GM12878 (cell line): ENCODE results near the gene UFM1. TPM values are rescaled to one million over a fixed set of nuclear protein-coding genes. Genes with fewer than 3 reads are reported as not detected.

Experiments used
- ATAC-seq: fragments of 200-7000 bp; cut with Tn5 transposase; 3 replicates; pipeline ENCODE4 v1.9.1; 2020; ENCODE audit warnings: mild to moderate bottlenecking, moderate library complexity
- BruUV-seq: library from RNA; stranded (reverse); fragments of 400-500 nt; replicated peaks from 2 replicates; lab custom pipeline; 2021; lab: Mats Ljungman, UMichigan
- CTCF ChIA-PET: fragments of 300-600 bp; sonication (Branson Sonifier 250); formaldehyde crosslinking; extraction: SDS; loops from one replicate; lab custom pipeline; 2021; ENCODE audit warnings: inconsistent platforms; lab: Yijun Ruan, JAX
- POLR2A ChIA-PET: fragments of 350-600 bp; formaldehyde crosslinking; extraction: SDS; loops from one replicate; lab custom pipeline; 2021; ENCODE audit warnings: inconsistent platforms; lab: Charles Lee
- RAD21 ChIA-PET: fragments of 300-600 bp; sonication (Branson Sonifier 250); formaldehyde crosslinking; loops from one replicate; lab custom pipeline; 2023; ENCODE audit warnings: antibody characterized with exemption; ENCODE audit not compliant: unreplicated experiment; lab: Charles Lee
- SMC1A ChIA-PET: fragments of 300-600 bp; sonication (Branson Sonifier 250); formaldehyde crosslinking; loops from one replicate; lab custom pipeline; 2023; ENCODE audit not compliant: unreplicated experiment, uncharacterized antibody; lab: Charles Lee
- DNase-seq: peaks from one replicate; pipeline ENCODE4 v3.0.0-alpha.2; 2011; ENCODE audit warnings: low read depth, low spot score
- FAIRE-seq: peaks from 3 replicates; lab custom pipeline; 2011; peaks lifted over from hg19 to GRCh38; lab: Jason Lieb, UNC
- H2AFZ ChIP-seq: 2 replicates; pipeline ENCODE4 v1.6.0; 2011; ENCODE audit warnings: low read depth, low read length, control low read depth; ENCODE audit not compliant: control insufficient read depth
- H3K27ac ChIP-seq: 2 replicates; pipeline ENCODE4 v1.5.1; 2011; ENCODE audit warnings: control low read depth; ENCODE audit not compliant: control insufficient read depth, insufficient read depth
- H3K27me3 ChIP-seq, 2 experiments: replicated peaks in 1 of 2; 2 replicates each; pipeline versions ENCODE4 v1.6.0 to v1.6.1; 2011; ENCODE audit warnings: low read length in 1 of 2; ENCODE audit not compliant: control insufficient read depth in 2 of 2, insufficient read depth in 2 of 2
- H3K36me3 ChIP-seq, 2 experiments: 2 replicates each; pipeline ENCODE4 v1.5.1; 2011; ENCODE audit warnings: low read length in 1 of 2; ENCODE audit not compliant: control insufficient read depth in 2 of 2, insufficient read depth in 2 of 2
- H3K4me1 ChIP-seq: 2 replicates; pipeline ENCODE4 v1.6.1; 2011; ENCODE audit warnings: mild to moderate bottlenecking, low read length, moderate library complexity, mixed read lengths; ENCODE audit not compliant: control insufficient read depth, insufficient read depth
- H3K4me2 ChIP-seq: 2 replicates; pipeline ENCODE4 v1.6.0; 2011; ENCODE audit warnings: control low read depth; ENCODE audit not compliant: control insufficient read depth, insufficient read depth
- H3K4me3 ChIP-seq: fragments of 200-600 bp; sonication (generic); 2 replicates; pipeline ENCODE4 v1.5.1; 2016
- H3K79me2 ChIP-seq: 2 replicates; pipeline ENCODE4 v1.6.0; 2011; ENCODE audit warnings: low read length; ENCODE audit not compliant: control insufficient read depth, insufficient read depth
- H3K9ac ChIP-seq: 2 replicates; pipeline ENCODE4 v1.8.0; 2011; ENCODE audit warnings: low read length, control low read depth, mixed read lengths; ENCODE audit not compliant: control insufficient read depth, insufficient read depth
- H3K9me3 ChIP-seq: replicated peaks from 3 replicates; pipeline ENCODE4 v1.5.1; 2011; ENCODE audit warnings: mild to moderate bottlenecking, low read length; ENCODE audit not compliant: control insufficient read depth, insufficient read depth
- H4K20me1 ChIP-seq: 2 replicates; pipeline ENCODE4 v1.6.0; 2011; ENCODE audit not compliant: control insufficient read depth, insufficient read depth
- BACH1 ChIP-seq: fragments of 450-650 bp; IDR thresholded peaks from 2 replicates; pipeline ENCODE4 v1.6.1; 2017; ENCODE audit warnings: mild to moderate bottlenecking, borderline replicate concordance
- BCLAF1 ChIP-seq: fragments of 450-650 bp; IDR thresholded peaks from 2 replicates; pipeline ENCODE4 v1.6.1; 2017; ENCODE audit warnings: antibody characterized with exemption, mild to moderate bottlenecking, moderate library complexity
- CBX5 ChIP-seq: sonication (generic); IDR thresholded peaks from 2 replicates; pipeline ENCODE4 v1.6.1; 2016; ENCODE audit warnings: low read depth, moderate library complexity, mild to moderate bottlenecking, inconsistent platforms
- EP300 ChIP-seq, 2 experiments: fragments of 150-350 bp in 1 of 2; IDR thresholded peaks; 2 replicates each; pipeline ENCODE4 v1.6.1; 2011 to 2012; ENCODE audit warnings: low read depth in 2 of 2, low read length in 2 of 2, borderline replicate concordance in 1 of 2, improper control_type of control experiment in 1 of 2, inconsistent platforms in 1 of 2; ENCODE audit not compliant: control insufficient read depth in 1 of 2
- HDAC2 ChIP-seq: fragments of 200-600 bp; sonication (generic); IDR thresholded peaks from 2 replicates; pipeline ENCODE4 v1.6.1; 2017
- HDAC6 ChIP-seq: fragments of 200-600 bp; sonication (generic); IDR thresholded peaks from one replicate; pipeline ENCODE4 v1.8.0; 2017; ENCODE audit warnings: antibody characterized with exemption; ENCODE audit not compliant: unreplicated experiment
- HDGF ChIP-seq: fragments of 450-650 bp; IDR thresholded peaks from 2 replicates; pipeline ENCODE4 v1.6.1; 2016; ENCODE audit warnings: antibody characterized with exemption
- PAX5 ChIP-seq: IDR thresholded peaks from 2 replicates; pipeline ENCODE4 v1.6.1; 2011; ENCODE audit warnings: low read depth, low read length, borderline replicate concordance
- SIX5 ChIP-seq: IDR thresholded peaks from 2 replicates; pipeline ENCODE4 v1.6.1; 2011; ENCODE audit warnings: mild to moderate bottlenecking, low read depth, low read length, moderate library complexity; ENCODE audit not compliant: severe bottlenecking
- SMARCA5 ChIP-seq: fragments of 450-650 bp; IDR thresholded peaks from 2 replicates; pipeline ENCODE4 v1.6.1; 2017; ENCODE audit warnings: mild to moderate bottlenecking
- STAT3 ChIP-seq: IDR thresholded peaks from 2 replicates; pipeline ENCODE4 v1.6.1; 2011; ENCODE audit warnings: low read depth, low read length, improper control_type of control experiment
- TARDBP ChIP-seq: IDR thresholded peaks from 2 replicates; pipeline ENCODE4 v1.6.1; 2016; ENCODE audit warnings: borderline replicate concordance
- ZNF592 ChIP-seq: fragments of 450-650 bp; IDR thresholded peaks from 2 replicates; pipeline ENCODE4 v1.6.1; 2017; ENCODE audit warnings: mild to moderate bottlenecking, moderate library complexity
- ZSCAN29 ChIP-seq: fragments of 450-650 bp; IDR thresholded peaks from 2 replicates; pipeline ENCODE4 v1.6.1; 2017; ENCODE audit warnings: mild to moderate bottlenecking, moderate library complexity
- WGBS: methylation state at CpG from one replicate; pipeline ENCODE4 v1.1.6; 2016; ENCODE audit warnings: low lambda C conversion rate; ENCODE audit not compliant: insufficient replicate concordance, insufficient coverage; ENCODE audit errors: missing lambda C conversion rate; 5-methylcytosine and 5-hydroxymethylcytosine counted together
- in situ Hi-C: fragments of 300-500 bp; cut with MboI; formaldehyde crosslinking; loops from 9 replicates; pipeline ENCODE4 v1.14.3; 2018; ENCODE audit warnings: mixed read lengths
- intact Hi-C: fragments of 100-400 bp; cut with micrococcal nuclease; formaldehyde crosslinking; loops from one replicate; pipeline ENCODE4 v1.14.2; 2022; ENCODE audit not compliant: unreplicated experiment
- polyA plus RNA-seq, 11 experiments: library from polyadenylated mRNA; depleted of rRNA in 4 of 11; unstranded in 6 of 11; stranded (reverse) in 5 of 11; fragments of >200 nt; fragmentation: Nextera tagmentation in 4 of 11; fragmentation: Illumina TruSeq in 1 of 11; extraction: Ambion mirVana in 4 of 11; extraction: Trizol in 1 of 11; gene quantifications; 1 replicate in 1 of 11; 2 replicates in 10 of 11; pipeline versions ENCODE4 v1.2.1 to v1.2.3, GENCODE V29; 2011 to 2016; ENCODE audit warnings: inconsistent platforms in 2 of 11, missing spikeins in 2 of 11, low read depth in 1 of 11
- total RNA-seq, 4 experiments: library from RNA; depleted of rRNA in 3 of 4; stranded (reverse); fragments of >200 nt in 3 of 4; fragmentation: Illumina TruSeq in 1 of 4; extraction: Trizol in 1 of 4; gene quantifications; 2 replicates each; pipeline versions ENCODE4 v1.2.1 to v1.2.3, GENCODE V29; 2013 to 2021

The UFM1 gene
- total and polyA plus RNA-seq, 10 of the 15 experiments (the other 5 are each of a cell fraction or from before 2014, with no cell fraction given): 40.8 to 96.5 (median 73.8) TPM

GRCh38 chr13:38355595-38356119, 6.0 kb downstream of the UFM1 start (continued):
- no peak for TF ChIP-seq ZNF592
- TF ChIP-seq HDGF: no peak

GRCh38 chr13:38358684-38359083, 9.0 kb downstream of the UFM1 start:
- Histone ChIP-seq H3K4me3 (no peak overlapping the region), H3K4me2 (no peak overlapping the region), H3K79me2 (no peaks in the 10 kb centered on the region; the same call in 1 of the 2 replicates), H3K27ac (no peak overlapping the region), H4K20me1 (no peaks in the 10 kb centered on the region), H2AFZ (no peak overlapping the region), H3K9ac (no peak overlapping the region), H3K36me3 (peaks cover 0 to 14% of the 10 kb centered on the region in 2 experiments; a peak in 2 of 4 replicates), H3K27me3 (no peaks in the 10 kb centered on the region), H3K9me3 (no peaks in the 10 kb centered on the region), H3K4me1 (no peaks in the 10 kb centered on the region)
- ChIA-PET SMC1A (interaction anchor here (1.2 kb wide), 1 partner anchor 10 kb away, joined by 5 read pairs; no protein-coding TSS in a partner anchor), RAD21 (interaction anchor here (1.2 kb wide), 1 partner anchor 9 kb away, joined by 3 read pairs; the partner anchor contains the start of gene UFM1), POLR2A (interaction anchor here (2.1 kb wide), 1 partner anchor 9 kb away, joined by 8 read pairs; the partner anchor contains the start of gene UFM1), CTCF (interaction anchor here (0.9 kb wide), 1 partner anchor 8 kb away, joined by 3 read pairs; no protein-coding TSS in a partner anchor)
- 92% methylated on average over 4 of the region's 4 CpGs for WGBS
- no TSS peak for BruUV-seq
- no peak for FAIRE-seq
- ATAC-seq: no peak
- in situ Hi-C loops (loop anchor here (25.0 kb wide), 1 partner anchor 1296 kb away; the partner anchor contains the start of gene SUPT20H), intact Hi-C loops (no loop called here)
- TF ChIP-seq HDAC6 (no peak), BACH1 (no peak), PAX5 (no peak), HDAC2 (no peak), BCLAF1 (no peak), CBX5 (no peak), TARDBP (no peak), EP300 (IDR thresholded peaks at IDR 0.05; ENCODE audit: borderline replicate concordance in 1 of 2, control insufficient read depth in 1 of 2, low read depth in 2 of 2, low read length in 2 of 2) (no peak), ZSCAN29 (no peak), STAT3 (no peak), SMARCA5 (no peak), SIX5 (no peak)
- DNase-seq: no peak
